ENCODE data around the gene HIGD1A.
"Not testable (repeated sequence)": the region's sequence is repeated elsewhere in the genome, so short reads cannot be mapped to it uniquely, and the experiment has no call there.

HIGD1A gene

DNA sequence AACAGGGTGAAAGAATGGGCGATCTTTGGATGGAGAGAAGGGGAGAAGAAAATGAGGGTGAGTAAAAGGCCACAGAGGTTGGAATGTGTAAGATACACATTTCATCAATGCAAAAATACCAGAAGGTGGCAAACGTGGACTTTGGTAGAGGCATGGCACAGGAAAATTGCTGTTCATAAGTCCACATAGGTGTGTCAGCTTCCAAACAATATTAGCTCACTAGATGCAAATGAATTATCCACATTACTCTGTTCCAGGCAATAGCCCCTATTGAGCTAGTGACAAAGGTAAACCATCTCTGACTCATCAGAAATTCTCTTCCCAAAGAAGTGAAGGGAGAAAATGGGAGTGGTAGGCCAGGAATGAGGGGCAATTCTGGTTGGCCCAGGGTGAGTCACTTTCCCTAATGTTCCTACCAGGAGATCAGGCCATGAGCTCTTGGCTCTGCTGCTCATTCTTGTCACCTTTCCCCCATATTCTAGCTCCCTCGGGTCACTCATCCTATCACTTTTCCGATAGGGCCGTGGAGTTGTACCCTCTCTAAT lies 24.9 kb upstream of the HIGD1A start:
- no peak for DNase-seq (ENCODE audit: low read depth)

DNA sequence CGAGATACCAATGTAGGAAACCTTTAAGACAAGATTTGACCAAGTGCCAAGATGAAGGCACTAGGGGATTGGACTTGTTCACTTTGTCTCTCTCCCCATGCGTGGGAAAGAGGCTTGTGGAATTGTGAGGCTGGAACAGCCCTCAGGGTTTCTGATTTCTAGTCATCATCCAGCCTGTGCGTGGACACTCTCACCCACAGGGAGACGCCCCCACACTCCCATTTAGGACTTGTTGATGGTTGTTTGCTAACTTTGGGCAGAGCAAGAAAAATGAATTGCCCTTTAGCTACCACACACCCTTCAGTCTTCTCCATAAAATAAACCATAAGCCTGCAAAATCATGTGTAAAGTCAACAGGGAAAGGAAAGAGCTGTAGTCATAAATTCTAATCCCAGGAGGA lies 23.4 kb upstream of the HIGD1A start:
- DNase-seq (ENCODE audit: low read depth), result no peak

DNA sequence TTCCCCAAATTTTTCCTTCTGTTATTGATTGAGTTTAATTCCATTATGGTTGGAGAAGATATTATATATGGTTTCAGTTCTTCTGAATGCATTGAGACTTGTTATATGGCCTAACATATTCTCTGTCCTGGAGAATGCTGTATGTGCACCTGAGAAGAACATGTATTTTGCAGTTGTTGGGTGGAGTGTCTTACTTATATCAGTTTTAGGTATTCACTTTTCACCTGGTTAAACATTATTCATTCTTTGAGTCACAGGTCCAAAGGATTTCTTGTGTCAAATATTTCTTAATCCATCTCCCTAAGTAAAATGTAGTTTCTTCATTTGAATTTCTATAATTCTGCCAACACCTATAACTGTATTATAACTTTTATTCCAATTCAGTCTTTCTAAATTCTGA lies 22.7 kb upstream of the HIGD1A start:
- DNase-seq (ENCODE audit: low read depth), result no peak

DNA sequence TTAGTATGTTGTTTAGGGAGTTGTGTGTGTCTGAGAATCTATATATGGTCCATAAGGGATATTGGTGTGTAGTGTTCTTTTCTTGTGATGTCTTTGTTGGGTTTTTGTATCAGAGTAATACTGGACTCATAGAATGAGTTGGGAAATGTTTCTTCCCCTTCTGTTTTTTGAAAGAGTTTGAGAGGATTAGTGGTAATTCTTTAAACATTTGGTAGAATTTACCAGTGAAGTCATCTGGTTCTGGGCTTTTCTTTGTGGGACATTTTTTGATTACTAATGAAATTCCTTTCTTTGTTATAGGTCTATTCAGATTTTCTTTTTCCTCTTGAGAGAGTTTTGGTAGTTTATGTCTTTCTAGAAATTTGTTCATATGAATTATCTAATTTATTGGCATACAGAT lies 21.9 kb upstream of the HIGD1A start:
- no peak for DNase-seq (ENCODE audit: low read depth)

DNA sequence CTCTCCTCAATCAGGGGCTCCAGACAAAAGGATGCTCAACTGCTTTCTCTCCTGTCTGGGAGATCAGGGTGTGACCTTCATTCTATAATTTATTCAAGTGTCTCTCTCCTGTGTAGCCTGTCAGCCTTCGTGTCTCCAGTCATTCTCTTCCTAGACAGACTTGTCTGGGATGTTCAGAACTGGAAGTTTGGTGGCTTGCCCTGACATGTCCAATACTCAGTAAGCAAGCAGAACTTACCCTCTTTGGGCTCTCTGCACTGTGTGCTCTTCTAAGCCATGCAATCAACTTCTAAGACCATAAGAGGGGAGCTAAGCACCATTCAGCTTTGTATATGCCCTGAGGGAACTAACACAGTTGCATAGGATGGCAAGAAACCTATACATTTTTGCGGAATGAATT lies 19.1 kb upstream of the HIGD1A start:
- no peak for DNase-seq (ENCODE audit: low read depth)

DNA sequence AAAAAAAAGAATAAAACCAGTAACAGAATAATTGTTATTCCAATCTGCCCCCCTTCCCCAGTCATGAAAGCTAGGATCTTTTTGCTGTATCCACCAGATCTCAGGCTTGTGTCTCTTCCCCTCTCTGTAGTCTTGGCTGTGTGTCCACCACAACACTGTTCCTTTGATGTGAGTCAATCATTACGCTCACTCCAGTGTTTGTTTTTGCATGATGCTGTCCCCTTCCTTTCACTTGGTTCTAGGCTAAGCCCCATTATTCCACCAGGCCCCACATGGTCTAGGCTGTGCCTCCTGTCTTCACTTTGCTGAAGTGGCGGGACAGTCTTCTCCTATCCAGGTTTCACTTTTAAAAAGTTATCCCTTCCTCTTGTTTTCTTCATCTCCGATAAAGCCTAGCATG lies 18.5 kb upstream of the HIGD1A start:
- DNase-seq (ENCODE audit: low read depth), result no peak

DNA sequence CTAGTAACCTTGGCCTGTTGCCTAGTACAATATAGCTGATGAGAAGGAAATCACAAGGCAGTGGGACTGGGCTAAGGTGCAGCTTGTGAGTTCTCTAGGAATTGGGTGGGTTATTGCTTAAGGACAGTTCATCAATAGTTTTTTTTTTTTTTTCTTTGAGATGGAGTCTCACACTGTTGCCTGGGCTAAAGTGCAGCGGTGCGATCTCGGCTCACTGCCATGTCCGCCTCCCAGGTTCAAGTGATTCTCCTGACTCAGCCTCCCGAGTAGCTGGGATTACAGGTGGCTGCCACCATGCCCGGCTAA lies 16.4 kb upstream of the HIGD1A start:
- no peak for DNase-seq (ENCODE audit: low read depth)

DNA sequence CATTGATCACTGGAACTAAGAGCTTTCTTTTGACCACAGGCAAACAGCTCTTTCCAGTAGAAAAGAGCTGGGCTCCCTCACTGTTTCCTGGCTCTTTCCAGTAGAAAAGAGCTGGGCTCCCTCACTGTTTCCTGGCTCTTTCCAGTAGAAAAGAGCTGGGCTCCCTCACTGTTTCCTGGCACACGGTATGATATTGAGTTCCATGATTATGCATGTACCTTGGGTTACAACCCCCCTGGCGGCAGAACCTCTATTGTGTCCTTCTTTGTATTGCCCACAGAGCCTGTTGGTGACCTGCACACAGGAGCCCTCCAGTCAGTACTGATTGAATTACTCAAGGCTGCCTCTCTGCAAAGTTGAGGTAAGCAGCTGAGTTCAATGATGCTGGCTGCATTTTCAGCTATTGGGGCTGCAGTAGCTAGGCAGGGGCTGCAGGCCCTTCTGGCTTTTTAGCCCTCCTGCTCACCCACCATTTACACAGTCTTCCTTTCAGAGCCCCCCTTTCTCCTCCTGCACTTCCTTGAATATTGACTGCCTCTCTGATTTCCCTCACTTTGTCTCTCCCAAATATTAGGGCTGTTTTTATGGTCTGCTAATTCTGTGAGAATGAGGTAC lies 15.2 kb upstream of the HIGD1A start:
- no peak for DNase-seq (ENCODE audit: low read depth)

DNA sequence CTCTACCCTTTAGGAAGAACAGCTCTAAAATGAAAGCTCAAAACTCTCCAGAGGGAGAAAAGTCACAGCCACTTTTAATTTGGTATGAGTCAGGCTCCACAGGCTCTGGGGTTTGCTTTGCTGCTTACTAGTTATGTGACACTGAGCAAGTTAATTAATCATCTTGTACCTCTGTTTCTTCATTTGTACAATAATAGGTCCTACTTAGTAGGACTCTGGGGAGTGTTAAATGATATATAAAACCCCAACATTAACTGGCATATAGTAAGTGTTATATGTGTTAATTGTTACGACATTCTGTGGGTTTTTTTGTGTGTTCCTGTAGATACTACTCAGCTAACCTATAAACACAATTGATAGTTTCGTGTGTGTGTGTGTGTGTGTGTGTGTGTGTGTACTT lies 11.5 kb upstream of the HIGD1A start:
- DNase-seq (ENCODE audit: low read depth), result no peak

DNA sequence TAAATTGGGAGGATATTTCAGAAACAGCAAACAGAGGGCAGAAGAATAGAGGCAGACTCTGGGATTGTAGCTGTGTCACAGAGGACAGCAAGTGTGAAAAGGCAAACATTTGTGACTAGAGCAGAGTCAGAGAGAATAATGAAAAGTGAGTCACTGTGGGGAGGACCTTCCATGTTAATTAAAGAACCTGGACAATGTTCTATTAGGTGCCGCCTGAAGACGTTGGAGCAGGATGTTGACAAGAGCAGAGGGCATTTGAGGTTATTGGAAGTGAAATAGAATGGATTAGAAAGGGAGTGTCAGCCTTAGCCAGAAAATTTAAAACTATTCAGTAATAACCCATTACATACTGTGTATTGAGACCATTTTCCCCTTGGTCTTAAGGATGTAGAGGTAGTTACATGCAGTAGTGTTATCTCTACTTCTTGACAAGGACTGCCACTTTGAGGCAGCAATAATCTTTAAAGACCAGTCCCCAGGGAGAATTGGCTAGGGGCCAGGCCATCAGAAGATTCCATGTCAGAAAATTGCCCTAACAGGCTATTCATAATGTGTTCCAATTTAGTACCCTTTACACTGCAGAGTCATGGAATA lies 10.7 kb upstream of the HIGD1A start:
- DNase-seq (ENCODE audit: low read depth), result no peak

DNA sequence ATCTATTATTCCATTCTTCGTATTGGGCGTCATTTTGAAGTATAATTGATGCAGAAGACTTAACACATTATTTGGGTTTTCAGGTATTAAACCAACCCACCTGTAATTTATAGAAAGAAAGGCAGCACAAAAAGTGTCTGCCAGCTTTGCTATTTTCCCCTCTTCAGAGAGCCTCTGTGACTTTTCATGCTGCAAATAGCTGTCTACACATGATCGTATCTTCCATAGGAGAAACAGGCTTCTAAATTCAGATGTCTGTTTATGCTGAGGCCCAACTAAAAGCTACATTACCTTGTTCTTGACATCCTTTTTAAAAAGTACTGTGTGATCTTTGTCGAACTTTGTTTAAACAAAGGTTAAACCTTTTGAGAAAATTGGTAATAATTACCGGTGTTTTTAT lies 10.0 kb upstream of the HIGD1A start:
- no peak for DNase-seq (ENCODE audit: low read depth)

DNA sequence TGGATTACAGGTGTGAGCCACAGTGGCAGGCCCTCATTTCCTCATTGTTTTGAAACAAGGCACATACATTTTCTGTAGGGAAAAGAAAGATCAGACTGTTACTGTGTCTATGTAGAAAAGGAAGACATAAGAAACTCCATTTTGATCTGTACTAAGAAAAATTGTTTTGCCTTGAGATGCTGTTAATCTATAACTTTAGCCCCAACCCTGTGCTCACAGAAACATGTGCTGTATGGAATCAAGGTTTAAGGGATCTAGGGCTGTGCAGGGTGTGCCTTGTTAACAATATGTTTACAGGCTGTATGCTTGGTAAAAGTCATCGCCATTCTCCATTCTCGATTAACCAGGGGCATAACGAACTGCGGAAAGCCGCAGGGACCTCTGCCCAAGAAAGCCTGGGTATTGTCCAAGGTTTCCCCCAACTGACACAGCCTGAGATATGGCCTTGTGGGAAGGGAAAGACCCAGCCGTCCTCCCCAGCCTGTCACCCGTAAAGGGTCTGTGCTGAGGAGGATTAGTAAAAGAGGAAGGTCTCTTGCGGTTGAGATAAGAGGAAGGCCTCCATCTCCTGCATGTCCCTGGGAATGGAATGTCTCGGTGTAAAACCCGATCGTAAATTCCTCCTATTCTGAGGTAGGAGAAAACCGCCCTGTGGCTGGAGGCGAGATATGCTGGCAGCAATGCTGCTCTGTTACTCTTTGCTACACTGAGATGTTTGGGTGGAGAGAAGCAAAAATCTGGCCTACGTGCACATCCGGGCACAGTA lies 7.0 kb upstream of the HIGD1A start:
- not testable (repeated sequence) for DNase-seq (ENCODE audit: low read depth)

DNA sequence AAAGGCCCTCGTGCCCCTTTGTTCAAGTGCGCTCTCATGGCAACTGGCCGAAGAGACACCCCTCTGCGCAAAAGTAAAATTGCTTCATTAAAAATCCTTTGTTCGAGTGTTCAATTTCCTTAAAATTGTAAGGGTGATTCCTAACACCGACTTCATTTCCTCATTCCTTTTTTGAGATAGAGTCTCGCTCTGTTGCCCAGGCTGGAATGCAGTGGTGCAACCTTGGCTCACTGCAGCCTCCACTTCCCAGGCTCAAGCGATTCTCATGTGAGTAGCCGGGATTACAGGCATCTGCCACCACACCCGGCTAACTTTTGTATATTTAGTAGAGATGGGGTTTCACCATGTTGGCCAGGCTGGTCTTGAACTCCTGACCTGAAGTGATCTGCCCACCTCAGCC lies 6.4 kb upstream of the HIGD1A start:
- not testable (repeated sequence) for DNase-seq (ENCODE audit: low read depth)

DNA sequence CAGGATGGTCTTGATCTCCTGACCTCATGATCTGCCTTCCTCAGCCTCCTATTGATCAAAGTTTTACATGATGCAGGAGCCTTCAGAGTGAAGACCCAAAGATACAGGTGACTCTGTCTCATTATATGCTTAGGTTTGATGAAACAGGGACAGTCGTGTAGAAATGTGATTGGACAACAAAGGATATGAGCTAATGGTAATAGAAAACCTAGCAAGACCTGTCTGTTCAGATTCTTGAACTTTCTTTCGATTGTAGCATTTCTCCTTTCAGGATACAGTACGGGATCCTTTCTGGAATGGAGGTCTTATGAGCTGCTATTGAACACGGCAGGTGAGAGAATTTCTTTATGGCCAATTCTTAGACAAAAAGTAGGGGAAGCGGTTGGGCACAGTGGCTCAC lies 4.9 kb upstream of the HIGD1A start, which contains the start of gene ACKR2:
TSS of gene ACKR2 (plus strand) at position 244 of the 400 bp plus-strand sequence. CDS start 55,058 bp downstream, outside the sequence.
- no peak for DNase-seq (ENCODE audit: low read depth)

DNA sequence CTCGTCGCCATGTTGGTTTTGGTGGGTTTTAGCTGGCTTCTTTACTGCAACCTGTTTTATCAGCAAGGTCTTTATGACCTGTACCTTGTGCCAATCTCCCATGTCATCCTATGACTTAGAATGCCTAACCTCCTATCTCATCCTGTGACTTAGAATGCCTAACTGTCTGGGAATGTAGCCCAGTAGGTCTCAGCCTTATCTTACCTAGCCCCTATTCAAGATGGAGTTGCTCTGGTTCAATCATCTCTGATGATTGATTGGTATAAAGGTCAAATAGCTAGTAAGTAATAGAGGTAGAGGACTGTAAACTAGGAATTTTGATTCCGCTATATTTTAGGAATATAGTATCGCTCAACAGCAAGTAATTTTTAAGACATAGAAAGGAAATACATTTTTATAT lies 3.6 kb upstream of the HIGD1A start:
- no peak for DNase-seq (ENCODE audit: low read depth)

DNA sequence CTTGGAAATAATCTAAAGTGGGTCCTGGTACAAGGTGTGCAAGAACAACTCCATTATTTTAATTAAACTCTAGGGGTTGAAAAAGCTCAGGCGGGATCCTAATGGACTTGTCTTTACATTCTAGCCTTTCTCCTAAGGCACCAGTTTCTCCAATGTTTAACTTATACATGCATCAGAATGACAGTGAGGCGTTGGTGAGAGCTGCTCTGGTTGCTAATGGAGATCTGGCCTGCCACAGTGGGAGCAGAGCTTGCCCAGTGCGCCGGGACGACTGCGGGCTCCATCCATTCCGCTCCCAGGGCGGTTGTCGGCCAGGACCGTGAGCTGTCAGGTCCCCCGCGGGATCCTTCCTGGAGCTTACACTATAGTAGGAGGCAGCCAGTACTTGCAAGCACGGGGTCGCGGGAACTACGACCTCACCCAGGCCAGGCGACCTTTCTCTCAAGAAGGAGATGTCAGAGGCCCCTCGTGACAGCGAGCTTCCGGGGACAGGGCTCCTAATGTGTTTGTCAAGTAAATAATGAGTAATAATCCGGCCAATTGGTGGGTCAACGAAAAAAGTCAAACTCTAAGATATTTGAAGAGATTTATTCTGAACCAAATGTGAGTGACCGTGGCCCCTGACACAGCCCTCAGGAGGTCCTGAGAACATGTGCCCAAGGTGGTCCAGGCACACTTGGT lies 991 bp upstream of the HIGD1A start:
- DNase-seq (ENCODE audit: low read depth), result no peak

DNA sequence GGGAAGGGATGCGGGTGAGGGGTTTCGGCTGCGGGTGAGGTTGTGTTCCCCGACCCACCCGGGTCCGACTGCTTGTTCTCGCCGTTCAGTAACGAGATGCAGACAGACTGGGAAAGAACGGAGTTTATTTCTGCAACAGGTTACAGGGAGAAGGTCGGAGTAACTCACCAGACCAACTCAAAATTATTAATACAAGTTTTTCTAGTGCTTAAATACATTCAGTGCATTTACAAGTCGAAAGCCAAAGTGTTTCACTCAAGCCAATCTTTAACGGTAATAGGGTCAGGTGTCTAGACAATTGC lies 492 bp upstream of the HIGD1A start:
- DNase-seq (ENCODE audit: low read depth), result no peak

DNA sequence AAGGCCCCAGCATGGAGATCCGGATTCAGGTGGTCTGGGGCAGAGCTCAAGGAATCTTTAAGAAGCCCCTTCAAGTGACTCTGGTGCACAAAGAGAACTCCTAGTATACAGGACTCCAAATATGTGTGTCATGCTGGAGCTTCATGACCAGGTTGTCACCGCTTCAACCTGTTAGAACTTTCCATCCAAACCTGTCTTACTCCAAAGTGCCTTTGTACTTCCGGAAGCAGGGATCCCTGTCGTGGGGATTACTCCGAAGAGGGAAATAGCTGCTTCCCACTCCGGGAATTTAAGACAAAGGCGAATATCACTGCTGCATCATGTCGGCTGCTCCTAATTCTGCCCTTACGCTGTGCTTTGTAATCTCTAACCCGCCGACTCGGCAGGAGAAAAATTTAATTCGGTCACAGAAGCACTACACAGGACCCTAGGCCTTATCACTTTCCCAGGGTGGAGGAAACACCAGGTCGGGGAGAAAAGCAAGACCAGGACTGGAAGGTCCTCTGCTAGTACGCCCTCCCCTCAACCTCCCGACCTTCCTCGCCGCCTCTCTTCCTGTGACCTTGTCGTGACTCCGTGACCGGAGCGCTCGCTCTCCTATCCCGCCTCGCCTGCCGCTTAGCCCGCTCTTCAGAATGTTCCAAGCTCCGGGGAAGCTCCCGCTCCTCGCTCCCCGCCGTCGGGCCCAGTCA lies 730 bp downstream of the HIGD1A start:
- peak; percentile 35 for DNase-seq (ENCODE audit: low read depth)

DNA sequence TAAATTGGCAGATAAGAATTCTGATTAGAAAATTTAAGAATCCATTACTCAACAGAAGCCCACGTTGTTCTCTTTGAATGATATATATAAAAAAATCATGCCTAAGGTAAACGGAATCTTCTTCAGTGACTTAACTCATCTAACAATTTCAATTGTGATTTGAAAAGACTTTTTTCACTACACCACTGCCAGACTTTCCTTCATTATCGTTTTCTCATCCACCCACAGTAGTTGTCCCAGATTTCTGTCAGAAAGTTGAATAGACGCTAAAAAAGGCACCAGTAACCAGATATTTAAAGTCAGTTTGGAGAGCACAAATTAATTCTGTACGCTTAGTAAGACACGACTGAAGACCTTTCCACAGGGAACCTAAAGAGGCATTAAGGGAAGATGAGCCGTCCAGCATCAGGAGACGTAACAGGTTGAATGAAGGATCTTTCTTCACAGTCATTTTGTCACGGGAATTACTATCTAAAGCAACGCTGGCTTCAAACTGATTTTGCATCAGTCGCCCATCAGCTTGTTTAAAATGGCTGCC lies 1.3 kb downstream of the HIGD1A start:
- no peak for DNase-seq (ENCODE audit: low read depth)

DNA sequence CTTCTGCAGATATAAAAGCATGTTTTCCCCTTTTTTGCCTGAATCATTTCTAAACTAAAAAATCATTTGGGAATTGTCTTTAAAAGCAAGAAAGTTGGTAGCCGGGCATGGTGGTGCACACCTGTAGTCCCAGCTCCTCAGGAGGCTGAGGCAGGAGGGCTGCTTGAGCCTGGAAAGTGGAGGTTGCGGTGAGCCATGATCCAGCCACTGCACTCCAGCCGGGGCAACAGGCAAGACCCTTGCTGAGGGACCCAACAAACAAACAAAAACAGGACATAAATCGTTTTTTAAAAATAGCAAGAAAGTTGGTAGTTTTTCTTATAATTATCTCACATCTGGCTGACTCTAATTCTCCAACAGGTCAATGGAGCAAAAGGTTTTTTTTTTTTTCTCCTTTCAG lies 2.5 kb downstream of the HIGD1A start:
- no peak for DNase-seq (ENCODE audit: low read depth)

DNA sequence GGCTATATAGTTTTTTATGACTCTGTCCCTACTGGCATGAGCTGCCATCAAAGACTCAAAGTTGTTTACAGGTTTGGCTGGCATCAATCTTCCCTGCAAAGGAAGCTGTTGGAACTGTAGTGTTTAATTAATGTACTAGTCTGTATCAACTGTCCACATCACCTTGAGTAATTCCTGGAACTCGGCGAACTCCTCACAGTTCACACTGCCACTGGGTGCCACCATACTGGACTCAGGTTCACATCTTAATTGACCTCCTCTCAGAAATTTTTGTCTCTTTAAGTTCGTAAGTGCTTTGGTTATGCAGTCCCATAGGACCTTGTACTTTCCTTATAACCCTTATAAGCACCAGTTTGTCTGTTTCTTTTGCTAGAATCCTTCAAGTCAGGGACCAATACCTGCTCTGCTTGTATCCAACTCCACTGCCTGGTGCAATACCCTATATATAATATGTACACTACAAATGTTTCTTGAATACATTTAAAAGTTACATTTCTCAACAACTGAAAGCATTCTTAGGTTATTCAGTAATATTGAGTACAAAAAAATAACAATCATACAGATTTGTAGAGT lies 3.2 kb downstream of the HIGD1A start:
- DNase-seq (ENCODE audit: low read depth), result no peak

DNA sequence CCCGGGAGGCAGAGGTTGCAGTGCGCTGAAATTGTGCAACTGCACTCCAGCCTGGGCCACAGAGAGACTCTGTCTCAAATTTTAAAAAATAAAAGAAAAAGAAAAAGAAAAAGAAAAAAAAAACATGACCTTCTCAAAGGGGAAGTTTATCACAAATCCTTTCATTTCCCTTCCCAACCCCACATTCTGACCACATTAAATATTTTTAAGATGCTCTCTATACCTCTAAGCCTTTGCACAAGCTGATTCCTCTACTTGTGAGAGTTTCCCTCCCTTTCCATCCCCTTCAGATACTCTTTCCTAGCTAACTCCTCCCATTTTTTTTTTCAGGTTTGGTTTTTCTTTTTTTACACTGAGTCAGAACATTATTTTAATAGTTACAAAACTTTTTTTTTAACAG lies 4.0 kb downstream of the HIGD1A start:
- DNase-seq (ENCODE audit: low read depth), result no peak

All from EH (cell line).